GM04504 (cell line): Measurements from ENCODE around the gene PRKCE.

Experiments used
- DNase-seq: peaks from one replicate; pipeline ENCODE4 v3.0.0-alpha.2; 2012; ENCODE audit warnings: low read depth

PRKCE gene

GRCh38 chr2:45755585-45756335 is 104.3 kb downstream of the PRKCE start:
- DNase-seq: peak; percentile 90

GRCh38 chr2:45758018-45758417 is 106.5 kb downstream of the PRKCE start:
- DNase-seq: no peak

GRCh38 chr2:45759310-45759851 is 107.9 kb downstream of the PRKCE start:
- peak; percentile 55 for DNase-seq

GRCh38 chr2:45761635-45762034 is 110.2 kb downstream of the PRKCE start:
- DNase-seq: no peak

- no peak for DNase-seq
Observed at GRCh38 chr2:45763255-45763654, 111.8 kb downstream of the PRKCE start.

- DNase-seq: no peak
Observed at GRCh38 chr2:45763797-45764196, 112.3 kb downstream of the PRKCE start.

GRCh38 chr2:45765007-45765727 is 113.7 kb downstream of the PRKCE start:
- no peak for DNase-seq

GRCh38 chr2:45765728-45766254 is 114.3 kb downstream of the PRKCE start:
- DNase-seq: no peak

GRCh38 chr2:45768208-45768607 is 116.7 kb downstream of the PRKCE start:
- no peak for DNase-seq

GRCh38 chr2:45769056-45769455 is 117.6 kb downstream of the PRKCE start:
- DNase-seq: no peak

- no peak for DNase-seq
Observed at GRCh38 chr2:45769854-45770576, 118.5 kb downstream of the PRKCE start.

- DNase-seq: no peak
Observed at GRCh38 chr2:45770811-45771210, 119.3 kb downstream of the PRKCE start.

GRCh38 chr2:45771261-45771660 is 119.8 kb downstream of the PRKCE start:
- DNase-seq: no peak

- no peak for DNase-seq
Observed at GRCh38 chr2:45772038-45772437, 120.6 kb downstream of the PRKCE start.

GRCh38 chr2:45773909-45774308 is 122.4 kb downstream of the PRKCE start:
- DNase-seq: no peak

- DNase-seq: no peak
Observed at GRCh38 chr2:45774688-45775244, 123.3 kb downstream of the PRKCE start.

- DNase-seq: no peak
Observed at GRCh38 chr2:45776160-45776955, 124.9 kb downstream of the PRKCE start.

- DNase-seq: no peak
Observed at GRCh38 chr2:45777996-45778719, 126.7 kb downstream of the PRKCE start.

- no peak for DNase-seq
Observed at GRCh38 chr2:45778720-45779171, 127.3 kb downstream of the PRKCE start.
